ENCODE data around the gene SRPX2. TPM values are rescaled to one million over a fixed set of nuclear protein-coding genes. Genes with fewer than 3 reads are reported as not detected.

SRPX2 gene
- total RNA-seq, 2 experiments from 2014 or later, result not detected

GRCh38 chrX:100654261-100654660 lies 10.3 kb downstream of the SRPX2 start:
- Histone ChIP-seq H3K9me3 (ENCODE audit: low read length) (no peaks in the 10 kb centered on the region), H3K4me2 (ENCODE audit: low read length) (no peak overlapping the region), H3K4me1 (ENCODE audit: insufficient read depth, low read length, poor library complexity, severe bottlenecking) (peaks cover 3% of the 10 kb centered on the region), H3K4me3 (ENCODE audit: low read depth, low read length, poor library complexity, severe bottlenecking) (no peak overlapping the region), H3K79me2 (ENCODE audit: insufficient read depth, low read depth, low read length) (no peaks in the 10 kb centered on the region), H4K20me1 (ENCODE audit: insufficient read depth, low read length) (no peaks in the 10 kb centered on the region), H3K9me2 (ENCODE audit: insufficient read depth, low read length) (no peaks in the 10 kb centered on the region), H3K36me3 (ENCODE audit: insufficient read depth, low read length) (no peaks in the 10 kb centered on the region), H3K27ac (ENCODE audit: low read depth, low read length, poor library complexity, severe bottlenecking) (no peak overlapping the region), H2AFZ (ENCODE audit: low read length) (no peak overlapping the region)
- ChIA-PET POLR2A (no interaction called here), CTCF (ENCODE audit: unreplicated experiment) (no interaction called here)
- DNase-seq (ENCODE audit: low spot score), result peak; percentile 3
- no TSS peak for BruUV-seq (replicated peaks)
- intact Hi-C loops (cut with micrococcal nuclease; ENCODE audit: unreplicated experiment), result no loop called here
- TF ChIP-seq, protein P1, sequence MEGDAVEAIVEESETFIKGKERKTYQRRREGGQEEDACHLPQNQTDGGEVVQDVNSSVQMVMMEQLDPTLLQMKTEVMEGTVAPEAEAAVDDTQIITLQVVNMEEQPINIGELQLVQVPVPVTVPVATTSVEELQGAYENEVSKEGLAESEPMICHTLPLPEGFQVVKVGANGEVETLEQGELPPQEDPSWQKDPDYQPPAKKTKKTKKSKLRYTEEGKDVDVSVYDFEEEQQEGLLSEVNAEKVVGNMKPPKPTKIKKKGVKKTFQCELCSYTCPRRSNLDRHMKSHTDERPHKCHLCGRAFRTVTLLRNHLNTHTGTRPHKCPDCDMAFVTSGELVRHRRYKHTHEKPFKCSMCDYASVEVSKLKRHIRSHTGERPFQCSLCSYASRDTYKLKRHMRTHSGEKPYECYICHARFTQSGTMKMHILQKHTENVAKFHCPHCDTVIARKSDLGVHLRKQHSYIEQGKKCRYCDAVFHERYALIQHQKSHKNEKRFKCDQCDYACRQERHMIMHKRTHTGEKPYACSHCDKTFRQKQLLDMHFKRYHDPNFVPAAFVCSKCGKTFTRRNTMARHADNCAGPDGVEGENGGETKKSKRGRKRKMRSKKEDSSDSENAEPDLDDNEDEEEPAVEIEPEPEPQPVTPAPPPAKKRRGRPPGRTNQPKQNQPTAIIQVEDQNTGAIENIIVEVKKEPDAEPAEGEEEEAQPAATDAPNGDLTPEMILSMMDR (conservative IDR thresholded peaks at IDR 0.05; ENCODE audit: low read length), result peak; percentile 57
- TF ChIP-seq EZH2phosphoT487 (IDR thresholded peaks at IDR 0.05; ENCODE audit: borderline replicate concordance, low read depth, low read length), result no peak

GRCh38 chrX:100658941-100659381 lies 15.0 kb downstream of the SRPX2 start:
- H3K79me2 ChIP-seq (ENCODE audit: insufficient read depth, low read depth, low read length), result no peaks in the 10 kb centered on the region
- no peaks in the 10 kb centered on the region for H3K36me3 ChIP-seq (ENCODE audit: insufficient read depth, low read length)
- TF ChIP-seq, protein P1 (conservative IDR thresholded peaks at IDR 0.05; ENCODE audit: low read length), result no peak
- no peak for TF ChIP-seq EZH2phosphoT487 (IDR thresholded peaks at IDR 0.05; ENCODE audit: borderline replicate concordance, low read depth, low read length)
- H2AFZ ChIP-seq (ENCODE audit: low read length), result no peak overlapping the region
- intact Hi-C loops (cut with micrococcal nuclease; ENCODE audit: unreplicated experiment), result no loop called here
- H3K4me2 ChIP-seq (ENCODE audit: low read length), result no peak overlapping the region
- no peak for DNase-seq (ENCODE audit: low spot score)
- no peak overlapping the region for H3K27ac ChIP-seq (ENCODE audit: low read depth, low read length, poor library complexity, severe bottlenecking)
- H3K4me1 ChIP-seq (ENCODE audit: insufficient read depth, low read length, poor library complexity, severe bottlenecking), result no peaks in the 10 kb centered on the region
- H3K9me3 ChIP-seq (ENCODE audit: low read length), result no peaks in the 10 kb centered on the region
- CTCF ChIA-PET (ENCODE audit: unreplicated experiment), result no interaction called here
- no peaks in the 10 kb centered on the region for H3K9me2 ChIP-seq (ENCODE audit: insufficient read depth, low read length)
- no peaks in the 10 kb centered on the region for H4K20me1 ChIP-seq (ENCODE audit: insufficient read depth, low read length)
- POLR2A ChIA-PET, result no interaction called here
- H3K4me3 ChIP-seq (ENCODE audit: low read depth, low read length, poor library complexity, severe bottlenecking), result no peak overlapping the region
- no TSS peak for BruUV-seq (replicated peaks)

- ChIA-PET POLR2A (no interaction called here), CTCF (ENCODE audit: unreplicated experiment) (no interaction called here)
- Histone ChIP-seq H4K20me1 (ENCODE audit: insufficient read depth, low read length) (no peaks in the 10 kb centered on the region), H2AFZ (ENCODE audit: low read length) (no peak overlapping the region), H3K27ac (ENCODE audit: low read depth, low read length, poor library complexity, severe bottlenecking) (no peak overlapping the region), H3K4me3 (ENCODE audit: low read depth, low read length, poor library complexity, severe bottlenecking) (no peak overlapping the region), H3K9me3 (ENCODE audit: low read length) (no peaks in the 10 kb centered on the region), H3K4me2 (ENCODE audit: low read length) (no peak overlapping the region), H3K4me1 (ENCODE audit: insufficient read depth, low read length, poor library complexity, severe bottlenecking) (no peaks in the 10 kb centered on the region), H3K9me2 (ENCODE audit: insufficient read depth, low read length) (no peaks in the 10 kb centered on the region), H3K79me2 (ENCODE audit: insufficient read depth, low read depth, low read length) (no peaks in the 10 kb centered on the region), H3K36me3 (ENCODE audit: insufficient read depth, low read length) (no peaks in the 10 kb centered on the region)
- TF ChIP-seq, protein P1 (conservative IDR thresholded peaks at IDR 0.05; ENCODE audit: low read length), result no peak
- TF ChIP-seq EZH2phosphoT487 (IDR thresholded peaks at IDR 0.05; ENCODE audit: borderline replicate concordance, low read depth, low read length), result no peak
- intact Hi-C loops (cut with micrococcal nuclease; ENCODE audit: unreplicated experiment), result no loop called here
- no TSS peak for BruUV-seq (replicated peaks)
- no peak for DNase-seq (ENCODE audit: low spot score)
Measured at GRCh38 chrX:100659431-100660137, 15.6 kb downstream of the SRPX2 start.
